Neural cell (in vitro differentiated cells): Measurements from ENCODE around the gene ONECUT2. TPM values are rescaled to one million over a fixed set of nuclear protein-coding genes. Genes with fewer than 3 reads are reported as not detected.

Experiments
- H2AFZ ChIP-seq: fragments of 200-600, 300-800 bp; sonication (generic), shearing (Covaris generic); 2 replicates; pipeline ENCODE4 v1.6.0; 2014; ENCODE audit warnings: low read depth, mild to moderate bottlenecking, antibody characterized with exemption, low read length, moderate library complexity
- H3F3A ChIP-seq: fragments of 200-600 bp; shearing (Covaris generic); 2 replicates; pipeline ENCODE4 v1.6.1; 2016; ENCODE audit warnings: mild to moderate bottlenecking, moderate library complexity, mixed read lengths, antibody characterized with exemption, low read length; ENCODE audit not compliant: insufficient read depth, poor library complexity, severe bottlenecking
- H3K27ac ChIP-seq: fragments of 200-600, 300-800 bp; sonication (generic), shearing (Covaris generic); 2 replicates; pipeline ENCODE4 v1.5.1; 2014; ENCODE audit warnings: mild to moderate bottlenecking, low read length, moderate library complexity
- H3K27me3 ChIP-seq: fragments of 300-800, 200-600 bp; sonication (generic), shearing (Covaris generic); 2 replicates; pipeline ENCODE4 v1.6.0; 2014; ENCODE audit warnings: mild to moderate bottlenecking, low read depth, low read length, moderate library complexity; ENCODE audit not compliant: insufficient read depth
- H3K36me3 ChIP-seq: fragments of 300-800, 200-600 bp; sonication (generic), shearing (Covaris generic); 2 replicates; pipeline ENCODE4 v1.5.1; 2014; ENCODE audit warnings: mild to moderate bottlenecking, antibody characterized with exemption, low read length, moderate library complexity; ENCODE audit not compliant: insufficient read depth
- H3K4me2 ChIP-seq: fragments of 300-800, 200-600 bp; sonication (generic), shearing (Covaris generic); 2 replicates; pipeline ENCODE4 v1.6.0; 2014; ENCODE audit warnings: mild to moderate bottlenecking, low read length
- H3K4me3 ChIP-seq: fragments of 300-800, 200-600 bp; sonication (generic), shearing (Covaris generic); 2 replicates; pipeline ENCODE4 v1.5.1; 2014; ENCODE audit warnings: mild to moderate bottlenecking, low read length, moderate library complexity
- H3K79me2 ChIP-seq: fragments of 200-600 bp; shearing (Covaris generic); replicated peaks from 2 replicates; pipeline ENCODE4 v1.6.0; 2014; ENCODE audit warnings: mild to moderate bottlenecking, low read length, moderate library complexity; ENCODE audit not compliant: insufficient read depth
- H3K9ac ChIP-seq: fragments of 300-800, 200-600 bp; sonication (generic), shearing (Covaris generic); 2 replicates; pipeline ENCODE4 v1.6.1; 2016; ENCODE audit warnings: mild to moderate bottlenecking, low read length, mixed read lengths
- H3K9me2 ChIP-seq: fragments of 200-600 bp; shearing (Covaris generic); 2 replicates; pipeline ENCODE4 v1.6.1; 2016; ENCODE audit warnings: mild to moderate bottlenecking, low read length, mixed read lengths; ENCODE audit not compliant: insufficient read depth
- H3K9me3 ChIP-seq: fragments of 200-600, 300-800 bp; sonication (generic), shearing (Covaris generic); 2 replicates; pipeline ENCODE4 v1.6.1; 2016; ENCODE audit warnings: mild to moderate bottlenecking, mixed run types, low read length, moderate library complexity, mixed read lengths
- H4K20me1 ChIP-seq: fragments of 200-600 bp; shearing (Covaris generic); 2 replicates; pipeline ENCODE4 v1.6.1; 2016; ENCODE audit warnings: mild to moderate bottlenecking, mixed run types; ENCODE audit not compliant: insufficient read depth
- EP300 ChIP-seq: fragments of 450-650 bp; conservative IDR thresholded peaks from 2 replicates; pipeline ENCODE4 v1.6.1; 2014; ENCODE audit warnings: antibody characterized with exemption, mild to moderate bottlenecking, moderate library complexity; ENCODE audit not compliant: poor library complexity, severe bottlenecking
- EZH2 ChIP-seq: fragments of 200-600, 300-800 bp; shearing (Covaris generic), sonication (generic); IDR thresholded peaks from 2 replicates; pipeline ENCODE4 v1.6.1; 2014; ENCODE audit warnings: antibody characterized with exemption, low read length, borderline replicate concordance, mild to moderate bottlenecking; ENCODE audit not compliant: insufficient read depth, poor library complexity, severe bottlenecking
- MXI1 ChIP-seq: fragments of 450-650 bp; conservative IDR thresholded peaks from 2 replicates; pipeline ENCODE4 v1.6.1; 2014; ENCODE audit warnings: antibody characterized with exemption, mild to moderate bottlenecking; ENCODE audit not compliant: poor library complexity, severe bottlenecking
- POLR2AphosphoS5 ChIP-seq: IDR thresholded peaks from 2 replicates; pipeline ENCODE4 v1.6.1; 2012
- RAD21 ChIP-seq: fragments of 450-650 bp; conservative IDR thresholded peaks from 2 replicates; pipeline ENCODE4 v1.6.1; 2014; ENCODE audit warnings: antibody characterized with exemption, mild to moderate bottlenecking, moderate library complexity
- polyA plus RNA-seq: library from polyadenylated mRNA; depleted of rRNA; stranded (reverse); fragments of >200 nt; gene quantifications from 2 replicates; pipeline ENCODE4 v1.2.3, GENCODE V29; 2014
- TF ChIP-seq, protein P1 (sequence below): IDR thresholded peaks from 2 replicates; pipeline ENCODE4 v1.6.1; 2012; ENCODE audit warnings: borderline replicate concordance
- TF ChIP-seq, protein P2 (sequence below): fragments of 450-650 bp; IDR thresholded peaks from 2 replicates; pipeline ENCODE4 v1.5.1; 2014; ENCODE audit warnings: antibody characterized with exemption, mild to moderate bottlenecking, moderate library complexity; ENCODE audit not compliant: poor library complexity, severe bottlenecking

Gene ONECUT2
- polyA plus RNA-seq, 1 donor from 2014 or later, result 4.3 TPM

DNA sequence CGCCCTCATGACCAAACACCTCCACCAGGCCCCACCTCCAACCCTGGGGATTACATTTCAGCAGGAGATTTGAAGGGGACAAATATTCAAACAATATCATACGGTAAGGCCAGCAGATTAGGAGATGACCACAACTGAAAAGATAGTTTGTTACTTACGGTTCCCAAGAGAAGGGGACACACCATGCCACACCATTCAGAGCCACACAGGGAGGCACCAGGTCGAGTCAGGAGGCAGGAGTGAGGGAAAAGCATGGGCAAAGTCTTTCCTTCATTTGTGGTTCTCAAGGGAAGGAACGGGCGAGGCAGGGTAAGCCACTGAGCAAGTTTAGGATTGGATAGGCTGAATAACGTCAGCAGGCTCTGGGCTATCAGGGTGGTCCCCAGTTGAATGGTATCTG is 94.0 kb downstream of the ONECUT2 start:
- Histone ChIP-seq H3K27me3 (no peaks in the 10 kb centered on the region), H3K27ac (no peak overlapping the region), H3K4me3 (no peak overlapping the region), H3K9ac (no peak overlapping the region), H2AFZ (no peak overlapping the region), H3K36me3 (no peaks in the 10 kb centered on the region), H3K9me2 (no peaks in the 10 kb centered on the region), H3K4me2 (no peak overlapping the region), H3K9me3 (no peaks in the 10 kb centered on the region), H3F3A (no peaks in the 10 kb centered on the region), H3K79me2 (no peaks in the 10 kb centered on the region), H4K20me1 (no peaks in the 10 kb centered on the region)
- TF ChIP-seq MXI1, result no peak
- TF ChIP-seq EZH2, result no peak
- TF ChIP-seq, protein P1, sequence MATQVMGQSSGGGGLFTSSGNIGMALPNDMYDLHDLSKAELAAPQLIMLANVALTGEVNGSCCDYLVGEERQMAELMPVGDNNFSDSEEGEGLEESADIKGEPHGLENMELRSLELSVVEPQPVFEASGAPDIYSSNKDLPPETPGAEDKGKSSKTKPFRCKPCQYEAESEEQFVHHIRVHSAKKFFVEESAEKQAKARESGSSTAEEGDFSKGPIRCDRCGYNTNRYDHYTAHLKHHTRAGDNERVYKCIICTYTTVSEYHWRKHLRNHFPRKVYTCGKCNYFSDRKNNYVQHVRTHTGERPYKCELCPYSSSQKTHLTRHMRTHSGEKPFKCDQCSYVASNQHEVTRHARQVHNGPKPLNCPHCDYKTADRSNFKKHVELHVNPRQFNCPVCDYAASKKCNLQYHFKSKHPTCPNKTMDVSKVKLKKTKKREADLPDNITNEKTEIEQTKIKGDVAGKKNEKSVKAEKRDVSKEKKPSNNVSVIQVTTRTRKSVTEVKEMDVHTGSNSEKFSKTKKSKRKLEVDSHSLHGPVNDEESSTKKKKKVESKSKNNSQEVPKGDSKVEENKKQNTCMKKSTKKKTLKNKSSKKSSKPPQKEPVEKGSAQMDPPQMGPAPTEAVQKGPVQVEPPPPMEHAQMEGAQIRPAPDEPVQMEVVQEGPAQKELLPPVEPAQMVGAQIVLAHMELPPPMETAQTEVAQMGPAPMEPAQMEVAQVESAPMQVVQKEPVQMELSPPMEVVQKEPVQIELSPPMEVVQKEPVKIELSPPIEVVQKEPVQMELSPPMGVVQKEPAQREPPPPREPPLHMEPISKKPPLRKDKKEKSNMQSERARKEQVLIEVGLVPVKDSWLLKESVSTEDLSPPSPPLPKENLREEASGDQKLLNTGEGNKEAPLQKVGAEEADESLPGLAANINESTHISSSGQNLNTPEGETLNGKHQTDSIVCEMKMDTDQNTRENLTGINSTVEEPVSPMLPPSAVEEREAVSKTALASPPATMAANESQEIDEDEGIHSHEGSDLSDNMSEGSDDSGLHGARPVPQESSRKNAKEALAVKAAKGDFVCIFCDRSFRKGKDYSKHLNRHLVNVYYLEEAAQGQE, result no peak
- no peak for TF ChIP-seq EP300
- no peak for TF ChIP-seq RAD21

DNA sequence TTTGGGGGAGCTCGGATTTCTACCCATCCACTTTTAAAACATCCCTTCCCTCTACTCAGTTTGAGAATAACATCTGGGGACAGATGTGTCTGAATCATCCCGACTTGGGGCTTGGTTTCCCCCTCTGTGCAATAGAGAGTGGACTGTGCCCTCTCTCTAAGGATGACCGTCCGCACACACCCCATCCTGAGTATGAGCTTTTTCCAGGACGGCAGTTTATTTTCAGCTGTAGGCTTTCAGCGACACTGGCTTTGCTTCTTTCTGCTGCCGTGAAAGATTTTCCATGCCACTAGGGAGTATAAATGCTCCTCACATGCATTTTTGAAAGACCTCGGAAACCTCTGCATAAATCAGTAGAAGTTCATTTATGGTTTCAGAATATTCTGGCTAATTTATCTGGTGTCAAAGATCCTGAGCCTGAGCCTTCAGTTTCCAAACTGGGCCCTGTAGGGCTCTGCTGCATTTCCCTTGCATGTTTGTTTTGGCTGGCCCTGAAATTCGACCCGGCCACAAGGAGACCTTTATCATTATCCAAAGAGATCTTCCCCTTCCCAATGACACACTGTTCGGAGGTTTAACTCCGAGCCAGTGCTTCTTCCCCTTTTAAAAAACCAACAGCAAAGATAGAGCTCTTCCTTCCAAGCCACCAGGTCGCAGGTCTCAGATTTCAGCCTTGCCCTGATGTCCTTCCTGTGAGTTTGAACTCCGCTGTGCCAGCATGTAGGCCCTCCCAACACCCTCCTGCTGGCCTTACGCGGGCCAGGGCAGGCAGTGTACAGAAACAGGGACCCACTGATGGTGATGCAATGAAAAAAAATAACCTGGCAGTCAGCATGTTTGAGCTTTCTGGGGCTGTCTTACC is 98.1 kb downstream of the ONECUT2 start:
- Histone ChIP-seq H3K79me2 (no peaks in the 10 kb centered on the region), H2AFZ (no peak overlapping the region), H3K4me3 (no peak overlapping the region)

More for the DNA sequence above, 98.1 kb downstream of the ONECUT2 start:
- H3K4me2 ChIP-seq, result no peak overlapping the region
- no peaks in the 10 kb centered on the region for H3K27me3 ChIP-seq
- no peaks in the 10 kb centered on the region for H3F3A ChIP-seq
- no peak overlapping the region for H3K27ac ChIP-seq
- H3K9me2 ChIP-seq, result no peaks in the 10 kb centered on the region
- H3K9ac ChIP-seq, result no peak overlapping the region
- TF ChIP-seq MXI1, result no peak
- TF ChIP-seq EZH2, result no peak
- TF ChIP-seq POLR2AphosphoS5, result no peak
- TF ChIP-seq, protein P2, sequence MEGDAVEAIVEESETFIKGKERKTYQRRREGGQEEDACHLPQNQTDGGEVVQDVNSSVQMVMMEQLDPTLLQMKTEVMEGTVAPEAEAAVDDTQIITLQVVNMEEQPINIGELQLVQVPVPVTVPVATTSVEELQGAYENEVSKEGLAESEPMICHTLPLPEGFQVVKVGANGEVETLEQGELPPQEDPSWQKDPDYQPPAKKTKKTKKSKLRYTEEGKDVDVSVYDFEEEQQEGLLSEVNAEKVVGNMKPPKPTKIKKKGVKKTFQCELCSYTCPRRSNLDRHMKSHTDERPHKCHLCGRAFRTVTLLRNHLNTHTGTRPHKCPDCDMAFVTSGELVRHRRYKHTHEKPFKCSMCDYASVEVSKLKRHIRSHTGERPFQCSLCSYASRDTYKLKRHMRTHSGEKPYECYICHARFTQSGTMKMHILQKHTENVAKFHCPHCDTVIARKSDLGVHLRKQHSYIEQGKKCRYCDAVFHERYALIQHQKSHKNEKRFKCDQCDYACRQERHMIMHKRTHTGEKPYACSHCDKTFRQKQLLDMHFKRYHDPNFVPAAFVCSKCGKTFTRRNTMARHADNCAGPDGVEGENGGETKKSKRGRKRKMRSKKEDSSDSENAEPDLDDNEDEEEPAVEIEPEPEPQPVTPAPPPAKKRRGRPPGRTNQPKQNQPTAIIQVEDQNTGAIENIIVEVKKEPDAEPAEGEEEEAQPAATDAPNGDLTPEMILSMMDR, result no peak
- TF ChIP-seq, protein P1, result no peak
- TF ChIP-seq EP300, result no peak
- TF ChIP-seq RAD21, result no peak
- H3K36me3 ChIP-seq, result no peaks in the 10 kb centered on the region
- no peaks in the 10 kb centered on the region for H4K20me1 ChIP-seq
- H3K9me3 ChIP-seq, result no peaks in the 10 kb centered on the region
